ENCODE measurements around the gene AOC1. TPM values are rescaled to one million over a fixed set of nuclear protein-coding genes. Genes with fewer than 3 reads are reported as not detected.

The AOC1 gene
- total and polyA plus RNA-seq, 10 of the 15 experiments (the other 5 are each of a cell fraction or from before 2014, with no cell fraction given), result 0.07 TPM; not detected in 9

DNA sequence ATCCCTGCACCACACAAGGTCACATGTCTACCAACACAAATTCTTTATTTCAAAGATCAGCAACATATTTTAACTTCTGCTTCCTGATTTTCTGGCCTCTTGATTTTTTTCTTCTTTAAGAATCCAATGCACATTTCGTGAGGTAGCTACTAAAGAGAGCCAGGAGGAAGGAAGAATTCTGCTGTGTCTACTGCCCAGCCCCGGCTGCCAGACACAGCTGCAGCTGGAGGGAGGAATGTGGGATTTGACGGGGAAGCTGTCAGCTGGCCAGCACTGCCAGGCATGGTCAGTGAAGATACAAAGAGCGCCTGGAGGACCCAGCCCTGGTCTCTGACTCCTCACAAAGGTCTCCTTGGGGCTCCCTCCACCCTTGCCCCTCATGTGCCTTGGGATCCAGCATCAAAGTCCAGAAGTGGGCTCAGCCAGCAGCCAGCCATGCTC lies 6.9 kb upstream of the AOC1 start (continued):
- TF ChIP-seq LARP7 (IDR thresholded peaks at IDR 0.05), result no peak
- no peak for TF ChIP-seq SP1 (IDR thresholded peaks at IDR 0.05; ENCODE audit: low read depth, low read length)
- no peak for TF ChIP-seq NR2F1 (conservative IDR thresholded peaks at IDR 0.05)
- no peak for TF ChIP-seq BRCA1 (IDR thresholded peaks at IDR 0.05; ENCODE audit: low read depth, low read length)
- no peak for TF ChIP-seq TCF12 (IDR thresholded peaks at IDR 0.05; ENCODE audit: low read depth, low read length)
- no peak for TF ChIP-seq YBX1 (IDR thresholded peaks at IDR 0.05)
- TF ChIP-seq SUZ12 (IDR thresholded peaks at IDR 0.05; ENCODE audit: unreplicated experiment), result no peak
- TF ChIP-seq HSF1 (IDR thresholded peaks at IDR 0.05; ENCODE audit: low read depth, low read length), result no peak
- no peak for TF ChIP-seq FOXK2 (IDR thresholded peaks at IDR 0.05)

DNA sequence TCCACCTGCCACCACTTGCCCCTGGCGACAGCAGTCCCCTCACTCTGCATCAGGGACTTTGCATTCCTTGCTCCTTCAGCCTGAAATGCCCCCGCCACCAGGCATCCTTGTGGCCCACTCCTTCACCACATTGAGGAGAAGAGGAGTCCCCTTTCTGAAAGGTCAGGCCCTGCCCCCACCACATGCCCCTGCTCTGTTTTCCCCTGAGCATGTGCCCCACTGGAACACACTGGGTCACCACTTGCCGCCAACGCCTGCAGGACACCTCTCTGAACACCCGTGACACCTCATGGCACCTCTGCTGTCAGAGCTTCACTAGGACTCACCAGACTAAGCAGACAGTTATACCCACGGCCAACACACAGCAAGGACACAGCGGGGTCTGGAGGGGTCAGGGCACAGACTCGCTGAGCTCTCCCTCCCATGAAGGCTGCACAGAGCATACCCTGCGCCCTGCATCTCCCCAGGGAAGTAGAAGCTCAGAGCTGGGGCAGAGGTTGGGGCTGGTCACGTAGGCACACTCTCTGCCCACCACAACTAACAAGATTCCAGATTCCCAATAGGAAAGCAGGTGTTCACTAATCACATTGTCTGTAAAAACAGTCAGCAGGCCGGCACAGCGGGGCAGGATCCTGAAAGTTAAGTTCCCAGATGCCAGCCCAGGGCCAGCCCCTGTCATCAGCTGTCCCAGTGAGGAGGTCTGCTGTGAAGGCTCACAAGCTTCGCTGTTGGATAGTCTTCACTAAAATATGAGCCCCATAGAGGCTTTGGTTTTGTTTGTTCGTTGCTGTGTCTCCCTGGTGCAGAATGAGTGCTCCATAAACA lies 5.8 kb upstream of the AOC1 start:
- no peaks in the 10 kb centered on the region for H3K79me2 ChIP-seq (ENCODE audit: control insufficient read depth, insufficient read depth, low read length)
- RAD21 ChIA-PET (ENCODE audit: unreplicated experiment), result no interaction called here
- H3K9ac ChIP-seq (ENCODE audit: control insufficient read depth, insufficient read depth, low read length), result no peak overlapping the region
- H3K27ac ChIP-seq (ENCODE audit: control insufficient read depth, insufficient read depth), result no peak overlapping the region
- ATAC-seq, result no peak
- no peaks in the 10 kb centered on the region for H4K20me1 ChIP-seq (ENCODE audit: control insufficient read depth, insufficient read depth)
- POLR2A ChIA-PET, result no interaction called here
- no peak overlapping the region for H3K4me3 ChIP-seq
- 21% methylated on average over 14 of the region's 14 CpGs for WGBS (ENCODE audit: insufficient coverage, insufficient replicate concordance, low lambda C conversion rate, missing lambda C conversion rate)
- H3K36me3 ChIP-seq (ENCODE audit: control insufficient read depth in 2 of 2, insufficient read depth in 2 of 2, low read length in 1 of 2), result no peaks in the 10 kb centered on the region
- in situ Hi-C loops (cut with MboI), result no loop called here
- FAIRE-seq, result no peak
- H2AFZ ChIP-seq (ENCODE audit: control insufficient read depth, low read depth, low read length), result no peak overlapping the region
- H3K9me3 ChIP-seq (replicated peaks; ENCODE audit: control insufficient read depth, insufficient read depth, low read length), result no peaks in the 10 kb centered on the region
- TF ChIP-seq CREB1 (IDR thresholded peaks at IDR 0.05; ENCODE audit: low read depth), result no peak
- no peak for TF ChIP-seq SMC3 (IDR thresholded peaks at IDR 0.05; ENCODE audit: borderline replicate concordance, low read length)
- TF ChIP-seq BCLAF1 (IDR thresholded peaks at IDR 0.05), result no peak
- H3K4me2 ChIP-seq (ENCODE audit: control insufficient read depth, insufficient read depth), result no peak overlapping the region
- H3K4me1 ChIP-seq (ENCODE audit: control insufficient read depth, insufficient read depth, low read length), result no peaks in the 10 kb centered on the region
- CTCF ChIA-PET, result interaction anchor here (1.2 to 1.6 kb wide), 3 partner anchors 10 to 30 kb away, joined by 3 to 5 read pairs (median 5); no protein-coding TSS in a partner anchor
- SMC1A ChIA-PET (ENCODE audit: uncharacterized antibody, unreplicated experiment), result no interaction called here
- no peak for DNase-seq (ENCODE audit: low read depth, low spot score)
- BruUV-seq (replicated peaks), result no TSS peak
- peaks cover 2 to 3% of the 10 kb centered on the region in 2 experiments for H3K27me3 ChIP-seq (replicated peaks in 1 of 2; ENCODE audit: control insufficient read depth in 2 of 2, insufficient read depth in 2 of 2, low read length in 1 of 2)
- intact Hi-C loops (cut with micrococcal nuclease; ENCODE audit: unreplicated experiment), result no loop called here

All from GM12878 (cell line).